Spinal cord (tissue), 10 donors: ENCODE results near the gene DSCAML1. TPM values are rescaled to one million over a fixed set of nuclear protein-coding genes. Genes with fewer than 3 reads are reported as not detected.
A peak's percentile ranks its signal among the peaks of the same experiment; 100 is the strongest.

Experiments
- DNase-seq, 6 donors: peaks; one replicate each; pipeline versions ENCODE4 v3.0.0 to v3.0.0-alpha.2; 2013 to 2015; ENCODE audit warnings: low spot score in 6 of 6, low read depth in 4 of 6
- H3K27ac ChIP-seq: one replicate; pipeline ENCODE4 v1.5.1; 2013; ENCODE audit warnings: low read depth, low read length, control low read depth
- H3K27me3 ChIP-seq: one replicate; pipeline ENCODE4 v1.6.1; 2013; ENCODE audit warnings: low read length; ENCODE audit not compliant: control insufficient read depth, insufficient read depth
- H3K36me3 ChIP-seq: one replicate; pipeline ENCODE4 v1.6.1; 2013; ENCODE audit warnings: low read length; ENCODE audit not compliant: control insufficient read depth, insufficient read depth
- H3K4me1 ChIP-seq: one replicate; pipeline ENCODE4 v1.6.1; 2013; ENCODE audit warnings: low read length; ENCODE audit not compliant: control insufficient read depth, insufficient read depth
- H3K4me3 ChIP-seq: one replicate; pipeline ENCODE4 v1.5.1; 2013; ENCODE audit warnings: low read depth, low read length, control low read depth
- H3K9me3 ChIP-seq: one replicate; pipeline ENCODE4 v1.6.1; 2013; ENCODE audit warnings: low read length; ENCODE audit not compliant: control insufficient read depth, insufficient read depth
- WGBS: methylation state at CpG from one replicate; pipeline ENCODE4 v1.1.5; 2013; ENCODE audit warnings: missing lambda C conversion rate; ENCODE audit not compliant: insufficient coverage; 5-methylcytosine and 5-hydroxymethylcytosine counted together
- polyA plus RNA-seq, 2 donors: library from polyadenylated mRNA; unstranded; fragments of 120-200 nt; gene quantifications; one replicate each; pipeline ENCODE4 v1.2.1, GENCODE V29; 2013; ENCODE audit not compliant: insufficient read length in 2 of 2
- total RNA-seq, 2 donors: library from RNA; depleted of rRNA in 1 of 2; stranded (reverse); fragments of 120-200 nt in 1 of 2; fragments of >200 nt in 1 of 2; gene quantifications; one replicate each; pipeline versions ENCODE4 v1.2.3 to v1.2.4, GENCODE V29; 2013 to 2014
- donor health status: healthy.

Gene DSCAML1
- total and polyA plus RNA-seq, 4 donors: 3.5 to 14.4 (median 8.2) TPM

- WGBS: 92% methylated on average over 4 of the region's 7 CpGs
- Histone ChIP-seq H3K4me3 (no peak overlapping the region), H3K27ac (no peak overlapping the region), H3K27me3 (no peaks in the 10 kb centered on the region), H3K4me1 (peaks cover 28% of the 10 kb centered on the region), H3K36me3 (peaks cover 6% of the 10 kb centered on the region), H3K9me3 (no peaks in the 10 kb centered on the region)
- DNase-seq: no peak
Observed at GRCh38 chr11:117831661-117832415, 34.8 kb upstream of the DSCAML1 start.

- Histone ChIP-seq H3K27me3 (no peaks in the 10 kb centered on the region), H3K4me3 (no peak overlapping the region), H3K9me3 (no peaks in the 10 kb centered on the region), H3K27ac (no peak overlapping the region), H3K36me3 (peaks cover 5% of the 10 kb centered on the region), H3K4me1 (peaks cover 28% of the 10 kb centered on the region)
- 54% methylated on average over 5 of the region's 6 CpGs for WGBS
- DNase-seq: no peak
Observed at GRCh38 chr11:117830674-117831351, 33.8 kb upstream of the DSCAML1 start.

DNA sequence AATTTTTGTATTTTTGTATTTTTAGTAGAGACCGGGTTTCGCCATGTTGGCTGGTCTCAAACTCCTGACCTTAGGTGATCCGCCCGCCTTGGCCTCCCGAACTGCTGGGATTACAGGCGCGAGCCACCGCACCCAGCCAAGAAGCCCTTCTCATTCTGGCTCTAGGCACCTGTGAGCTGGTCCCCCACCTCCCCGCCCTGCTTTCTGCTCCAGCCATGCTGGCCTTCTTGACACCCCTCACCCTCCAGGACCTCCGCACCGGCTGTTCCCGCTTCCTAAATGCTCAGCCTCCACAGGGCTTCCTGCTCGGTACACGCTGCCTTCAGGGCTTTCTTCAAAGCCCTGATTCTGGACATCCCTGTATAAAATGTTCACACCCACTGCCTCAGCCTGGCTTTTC, 33.1 kb upstream of the DSCAML1 start:
- H3K4me1 ChIP-seq: peaks cover 35% of the 10 kb centered on the region
- H3K4me3 ChIP-seq: no peak overlapping the region
- H3K36me3 ChIP-seq: peaks cover 4% of the 10 kb centered on the region
- no peak overlapping the region for H3K27ac ChIP-seq
- WGBS: 85% methylated on average over 14 of the region's 14 CpGs
- no peaks in the 10 kb centered on the region for H3K27me3 ChIP-seq
- H3K9me3 ChIP-seq: no peaks in the 10 kb centered on the region
- DNase-seq: no peak

GRCh38 chr11:117829369-117829725, 32.3 kb upstream of the DSCAML1 start:
- WGBS: 84% methylated on average over 5 of the region's 7 CpGs
- Histone ChIP-seq H3K4me1 (peaks cover 42% of the 10 kb centered on the region), H3K36me3 (peaks cover 2% of the 10 kb centered on the region), H3K4me3 (no peak overlapping the region), H3K27ac (no peak overlapping the region), H3K9me3 (no peaks in the 10 kb centered on the region), H3K27me3 (no peaks in the 10 kb centered on the region)
- no peak for DNase-seq

GRCh38 chr11:117828611-117829368, 31.8 kb upstream of the DSCAML1 start:
- peaks cover 46% of the 10 kb centered on the region for H3K4me1 ChIP-seq
- 67% methylated on average over 12 of the region's 16 CpGs for WGBS
- H3K27me3 ChIP-seq: no peaks in the 10 kb centered on the region
- DNase-seq: no peak
- H3K36me3 ChIP-seq: peaks cover 2% of the 10 kb centered on the region
- no peak overlapping the region for H3K27ac ChIP-seq
- no peaks in the 10 kb centered on the region for H3K9me3 ChIP-seq
- H3K4me3 ChIP-seq: no peak overlapping the region

DNA sequence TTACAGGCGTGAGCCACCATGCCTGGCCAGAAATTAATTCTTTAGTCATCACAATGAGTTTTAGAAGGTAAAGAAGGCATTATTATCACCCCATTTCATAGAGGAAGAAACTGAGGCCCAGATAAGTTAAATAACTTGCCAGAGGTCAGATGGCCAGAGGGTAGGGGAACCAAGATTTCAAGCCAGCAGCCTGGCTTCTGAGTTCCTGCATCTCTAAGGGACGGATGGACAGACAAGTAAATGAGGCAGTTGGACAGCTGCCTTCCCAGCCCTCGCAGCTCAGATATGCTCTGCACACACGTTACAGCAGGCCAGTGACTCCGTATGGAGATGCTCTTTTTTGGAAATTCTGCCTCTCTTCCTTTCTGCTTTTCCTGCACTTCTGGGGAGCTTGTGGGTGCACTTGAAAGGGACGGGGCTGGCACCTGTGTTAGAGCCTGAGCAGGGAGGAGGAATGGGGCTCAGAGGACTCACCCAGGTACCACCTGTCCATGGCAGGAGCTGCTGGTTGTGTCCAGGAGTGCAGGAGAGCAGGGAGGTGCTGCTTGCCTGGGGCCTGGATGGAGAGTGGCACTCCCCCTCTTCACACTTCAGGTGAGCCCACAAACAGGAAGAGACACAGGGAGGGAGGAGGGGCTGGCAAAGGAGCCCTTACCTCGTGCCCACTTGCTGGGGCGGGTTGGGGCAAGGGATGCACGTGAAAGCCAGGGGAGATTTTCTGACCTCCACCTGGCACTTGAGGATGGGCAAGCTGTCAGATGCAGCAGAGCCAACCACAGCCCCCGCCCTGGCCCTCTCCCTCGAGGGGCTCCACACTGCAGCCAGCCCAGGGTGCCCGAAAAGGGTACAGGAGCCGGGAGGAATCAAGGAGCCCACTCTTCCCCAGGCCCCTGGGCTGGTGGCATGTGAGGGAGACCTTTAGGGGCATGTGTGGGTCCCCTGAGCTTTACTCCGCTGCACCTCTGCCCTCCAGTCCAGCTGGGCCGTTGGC, 30.8 kb upstream of the DSCAML1 start:
- H3K27ac ChIP-seq: no peak overlapping the region

DNA sequence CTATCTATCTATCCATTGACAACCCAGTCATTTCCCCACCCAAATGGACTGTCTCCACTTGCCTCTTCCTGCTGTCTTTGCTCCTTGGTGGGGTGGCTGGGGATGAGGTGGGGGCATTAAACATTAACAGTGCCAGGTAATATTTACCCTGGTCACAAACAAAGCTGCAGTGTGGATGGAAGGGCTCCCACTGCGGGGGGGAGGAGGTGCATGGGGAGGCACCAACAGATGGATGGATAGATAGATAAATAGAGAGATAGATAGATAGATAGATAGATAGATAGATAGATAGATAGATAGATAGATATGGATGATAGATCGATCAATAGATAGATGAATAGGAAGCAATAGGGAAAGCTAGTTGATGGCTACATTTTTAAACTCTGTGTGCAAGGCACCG, 29.8 kb upstream of the DSCAML1 start:
- no peak for DNase-seq
- Histone ChIP-seq H3K27me3 (no peaks in the 10 kb centered on the region), H3K9me3 (no peaks in the 10 kb centered on the region), H3K4me3 (no peak overlapping the region), H3K27ac (no peak overlapping the region), H3K36me3 (peaks cover 2% of the 10 kb centered on the region), H3K4me1 (peaks cover 48% of the 10 kb centered on the region)
- 94% methylated on average over 3 of the region's 3 CpGs for WGBS

More for the DNA sequence above, 30.8 kb upstream of the DSCAML1 start:
- Histone ChIP-seq H3K27me3 (no peaks in the 10 kb centered on the region), H3K9me3 (no peaks in the 10 kb centered on the region), H3K4me1 (peaks cover 45% of the 10 kb centered on the region), H3K4me3 (no peak overlapping the region), H3K36me3 (peaks cover 2% of the 10 kb centered on the region)
- 80% methylated on average over 12 of the region's 15 CpGs for WGBS
- no peak for DNase-seq

DNA sequence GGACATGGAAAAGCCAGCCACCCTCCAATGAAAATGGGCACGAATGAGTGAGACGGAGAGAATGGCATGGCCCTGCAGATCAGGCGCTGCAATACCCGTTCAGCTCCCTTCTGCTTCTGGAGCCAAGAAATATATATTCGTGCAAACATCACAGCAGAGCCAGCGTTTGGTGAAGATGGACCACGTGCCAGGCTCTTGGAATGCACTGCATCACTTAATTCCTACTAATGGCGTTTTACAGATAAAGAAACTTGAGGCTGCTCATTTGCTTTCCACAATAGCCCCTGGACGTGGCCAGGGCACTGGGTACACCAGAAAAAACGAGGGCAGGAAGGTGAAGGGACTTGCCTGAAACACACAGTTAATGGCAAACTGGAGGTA, 29.2 kb upstream of the DSCAML1 start:
- H3K4me3 ChIP-seq: no peak overlapping the region
- H3K27ac ChIP-seq: no peak overlapping the region
- DNase-seq: peak in 1 of 6 donors; percentile 13
- WGBS: 69% methylated on average over 8 of the region's 10 CpGs
- H3K4me1 ChIP-seq: peaks cover 43% of the 10 kb centered on the region
- no peaks in the 10 kb centered on the region for H3K36me3 ChIP-seq
- H3K27me3 ChIP-seq: no peaks in the 10 kb centered on the region
- no peaks in the 10 kb centered on the region for H3K9me3 ChIP-seq
